ENCODE results near the gene GPR3. TPM values are rescaled to one million over a fixed set of nuclear protein-coding genes. Genes with fewer than 3 reads are reported as not detected.
"Not testable (repeated sequence)": the region's sequence is repeated elsewhere in the genome, so short reads cannot be mapped to it uniquely, and the experiment has no call there.

GPR3 gene
- total RNA-seq, 1 experiment from 2014 or later, result 6.9 TPM

DNA sequence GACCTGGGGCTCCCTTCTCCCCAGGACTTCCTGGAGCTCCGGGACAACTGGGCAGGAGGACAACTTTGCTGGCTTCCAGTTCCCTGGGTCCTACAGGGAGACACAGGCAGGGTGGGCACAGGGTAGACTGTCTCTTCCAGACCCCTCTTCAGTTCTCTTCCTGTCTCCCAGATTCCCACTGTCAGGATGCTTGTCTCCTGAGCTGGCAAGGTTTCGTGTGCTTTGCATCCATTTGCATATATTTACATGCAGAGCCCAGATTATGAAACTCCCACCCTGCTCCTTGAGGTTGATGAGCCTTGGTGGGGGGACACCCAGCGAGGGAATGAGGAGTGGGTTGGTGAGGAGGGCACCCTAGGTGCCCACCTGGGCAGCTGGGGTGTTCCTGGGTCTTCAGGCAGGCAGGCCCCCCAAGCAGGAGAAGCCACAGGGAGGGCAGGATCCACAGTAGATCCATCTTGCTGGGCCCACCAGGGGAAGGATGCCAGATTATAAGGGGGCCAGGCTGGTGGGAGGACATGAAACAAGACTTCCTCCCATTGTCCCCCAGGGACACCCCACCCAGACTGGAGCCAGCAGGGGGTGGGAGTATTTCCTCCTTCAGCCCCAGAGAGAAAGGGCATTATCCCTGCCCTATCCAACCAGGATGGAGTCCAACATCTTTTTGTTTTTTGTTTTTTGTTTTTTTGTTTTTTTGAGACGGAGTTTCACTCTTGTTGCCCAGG is 17.9 kb upstream of the GPR3 start, which contains the start of gene FCN3:
FCN3 (minus strand) TSS at position 463 of the 725 bp plus-strand sequence; CDS start at position 457, 6 bp downstream.
- in situ Hi-C loops (cut with HindIII; ENCODE audit: low sequenced_read_pairs), result no loop called here
- DNase-seq (ENCODE audit: low spot score), result no peak

GRCh38 chr1:27377760-27378495 is 14.5 kb upstream of the GPR3 start:
- no peak for DNase-seq (ENCODE audit: low spot score)
- in situ Hi-C loops (cut with HindIII; ENCODE audit: low sequenced_read_pairs), result no loop called here

GRCh38 chr1:27379564-27380122 is 12.8 kb upstream of the GPR3 start:
- DNase-seq (ENCODE audit: low spot score), result no peak
- in situ Hi-C loops (cut with HindIII; ENCODE audit: low sequenced_read_pairs), result no loop called here

DNA sequence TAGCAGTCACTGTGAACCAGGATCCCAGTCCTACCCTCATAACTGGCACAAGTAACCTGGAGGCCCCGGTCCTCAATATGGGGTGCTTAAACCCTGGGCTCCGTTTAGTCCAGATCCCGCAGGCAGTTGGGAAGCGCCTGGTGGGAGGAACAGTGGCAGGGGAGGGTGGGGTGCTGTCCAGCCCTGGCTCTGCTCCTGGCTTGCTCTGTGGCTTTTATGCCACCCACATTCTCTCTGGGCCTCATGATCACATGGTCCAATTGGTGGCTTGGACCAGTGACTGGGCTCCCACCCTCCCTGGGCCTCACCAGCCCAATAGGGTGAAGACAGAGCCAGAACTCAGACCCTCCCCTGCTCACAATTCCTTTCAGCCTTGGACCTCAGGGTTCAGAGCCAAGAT is 12.2 kb upstream of the GPR3 start:
- in situ Hi-C loops (cut with HindIII; ENCODE audit: low sequenced_read_pairs), result no loop called here
- DNase-seq (ENCODE audit: low spot score), result no peak

DNA sequence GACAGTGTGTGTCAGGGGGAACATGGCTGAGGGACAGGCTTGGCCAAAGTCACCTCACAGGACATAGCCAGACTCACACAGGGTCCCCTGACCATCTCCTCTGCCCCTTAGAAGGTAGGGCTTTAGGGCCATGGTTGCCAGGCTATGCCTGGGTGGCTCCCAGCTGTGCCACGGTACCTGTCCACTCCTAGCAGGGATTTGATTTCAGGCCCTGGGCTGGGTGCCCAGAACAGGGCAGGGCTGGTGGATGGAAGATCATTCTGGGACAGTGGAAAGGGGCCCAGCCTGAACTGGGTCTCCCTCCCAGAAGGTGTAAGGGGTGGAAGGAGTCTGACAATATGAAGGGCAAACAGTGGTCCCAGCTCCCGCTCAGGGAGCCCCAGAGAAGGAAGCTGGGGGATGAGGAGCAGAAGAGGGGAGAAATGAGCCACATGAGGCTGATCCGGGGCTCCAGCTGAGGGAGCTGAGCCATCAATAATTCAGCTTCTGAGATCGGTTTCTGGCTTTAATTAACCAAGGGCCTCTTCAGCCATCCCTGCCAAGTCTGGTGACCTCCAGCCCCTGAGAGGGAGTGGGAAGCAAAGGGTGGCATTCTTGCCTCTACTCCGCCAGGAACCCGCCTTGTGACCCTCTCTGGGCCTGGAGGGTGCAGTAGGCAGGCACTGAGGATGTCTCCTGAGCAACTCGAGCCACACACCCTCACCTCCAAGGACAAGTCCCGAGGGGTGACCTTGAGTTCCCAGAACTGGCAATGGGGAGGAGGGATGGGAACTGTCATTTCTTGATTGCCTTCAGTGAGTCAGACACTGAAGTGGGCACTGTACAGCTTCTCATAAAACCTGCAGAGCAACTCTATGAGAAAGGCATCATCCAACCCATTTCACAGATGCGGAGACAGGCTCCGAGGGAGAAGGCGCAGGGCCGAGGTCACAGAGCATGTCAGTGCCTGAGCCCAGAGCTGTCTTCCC is 11.4 kb upstream of the GPR3 start:
- DNase-seq (ENCODE audit: low spot score), result no peak
- in situ Hi-C loops (cut with HindIII; ENCODE audit: low sequenced_read_pairs), result no loop called here

DNA sequence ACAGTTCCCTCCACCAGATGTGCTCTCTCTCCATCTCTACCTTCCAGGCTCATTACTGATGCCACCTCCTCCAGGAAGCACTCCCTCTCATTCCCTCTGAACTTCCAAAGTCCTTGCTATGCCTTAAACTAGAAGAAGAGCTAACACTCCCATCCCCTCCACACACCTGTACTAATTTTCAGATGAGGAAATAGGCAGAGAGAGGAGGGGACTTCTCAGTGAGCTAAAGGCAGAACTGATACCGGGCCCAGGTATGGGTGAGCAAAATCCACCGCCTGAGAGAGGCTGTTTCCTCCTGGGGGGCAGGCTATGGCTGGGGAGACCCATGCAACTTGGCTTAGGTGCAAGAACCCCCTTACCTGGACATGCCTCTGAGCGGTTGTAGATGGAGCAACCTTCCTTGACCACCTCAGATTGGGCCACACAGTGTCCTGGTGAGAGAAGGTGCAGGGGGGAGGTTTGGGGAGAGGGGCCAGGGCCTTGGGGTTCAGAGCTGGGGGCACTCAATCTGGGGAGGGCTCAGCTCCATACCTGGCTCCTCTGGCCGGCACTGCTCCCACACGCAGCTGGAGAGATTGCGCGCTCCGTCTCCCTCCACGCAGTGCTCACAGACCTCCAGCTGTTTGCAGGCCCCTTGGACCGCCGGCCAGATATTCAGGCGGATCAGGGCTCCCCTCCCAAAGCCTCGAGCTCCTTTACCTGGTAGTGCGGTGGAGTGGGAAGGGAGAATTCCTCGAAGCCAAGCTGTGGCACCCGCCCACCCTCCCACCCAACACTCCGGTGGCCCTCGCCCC is 10.3 kb upstream of the GPR3 start:
- in situ Hi-C loops (cut with HindIII; ENCODE audit: low sequenced_read_pairs), result no loop called here
- DNase-seq (ENCODE audit: low spot score), result no peak

DNA sequence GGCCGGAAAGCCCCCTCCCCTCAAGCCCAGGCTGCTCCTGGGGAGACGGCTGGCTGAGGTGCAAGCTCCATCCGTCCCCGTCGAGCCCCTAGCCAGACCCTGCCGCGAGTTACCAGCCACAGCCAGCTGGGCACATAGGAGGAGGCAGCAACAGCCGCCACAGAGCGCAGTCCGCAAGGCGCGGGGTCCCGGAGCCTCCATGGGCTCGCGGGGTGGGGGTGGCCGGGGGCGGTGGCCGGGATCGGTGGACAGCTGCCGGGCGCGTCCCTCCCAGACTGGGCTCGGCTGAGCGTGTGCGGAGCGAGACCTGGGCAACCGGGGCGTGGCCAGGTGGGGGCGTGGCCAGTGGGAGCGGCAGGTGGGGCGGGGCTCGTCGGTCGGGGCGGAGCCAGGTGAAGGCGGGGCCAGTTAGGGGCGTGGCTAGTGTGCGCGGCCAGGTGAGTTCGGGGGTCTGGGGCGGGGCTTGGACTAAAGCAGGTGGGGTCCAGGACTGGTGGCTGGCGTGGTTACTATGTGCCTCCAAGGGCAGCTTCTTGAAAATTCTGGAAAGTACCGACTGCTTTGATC is 9.3 kb upstream of the GPR3 start, which contains the start of gene CD164L2:
CD164L2 (minus strand) TSS at position 295 of the 567 bp plus-strand sequence; CDS start at position 201, 94 bp downstream.
- DNase-seq (ENCODE audit: low spot score), result no peak
- in situ Hi-C loops (cut with HindIII; ENCODE audit: low sequenced_read_pairs), result no loop called here

DNA sequence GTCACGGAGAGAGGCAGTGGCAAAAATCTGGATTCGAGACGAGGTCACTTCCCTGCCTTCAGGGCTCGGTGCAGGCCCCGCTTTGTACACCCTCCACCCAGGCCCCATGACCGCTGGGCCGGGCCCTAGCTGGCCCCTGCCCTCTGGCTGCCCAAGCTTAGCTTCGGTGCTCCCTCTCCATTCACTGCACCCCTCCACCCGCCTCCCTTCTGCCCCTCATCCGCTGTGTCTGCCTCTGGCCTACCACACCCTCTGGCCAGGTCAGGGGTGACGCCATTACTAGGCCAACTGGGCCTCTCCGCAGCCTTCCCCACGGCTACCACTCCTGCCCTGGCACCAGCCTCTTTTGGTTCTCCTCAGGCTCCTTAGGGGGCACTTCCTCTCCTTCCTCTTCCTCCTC is 8.8 kb upstream of the GPR3 start:
- in situ Hi-C loops (cut with HindIII; ENCODE audit: low sequenced_read_pairs), result no loop called here
- DNase-seq (ENCODE audit: low spot score), result no peak

DNA sequence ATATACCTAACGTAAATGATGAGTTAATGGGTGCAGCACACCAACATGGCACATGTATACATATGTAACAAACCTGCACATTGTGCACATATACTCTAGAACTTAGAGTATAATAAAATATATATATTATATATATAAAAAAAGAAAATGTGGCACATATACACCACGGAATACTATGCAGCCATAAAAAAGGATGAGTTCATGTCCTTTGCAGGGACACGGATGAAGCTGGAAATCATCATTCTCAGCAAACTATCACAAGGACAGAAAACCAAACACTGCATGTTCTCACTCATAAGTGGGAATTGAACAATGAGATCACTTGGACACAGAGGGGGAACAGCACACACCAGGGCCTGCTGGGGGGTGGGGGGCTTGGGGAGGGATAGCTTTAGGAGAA is 7.6 kb upstream of the GPR3 start:
- in situ Hi-C loops (cut with HindIII; ENCODE audit: low sequenced_read_pairs), result not testable (repeated sequence)

DNA sequence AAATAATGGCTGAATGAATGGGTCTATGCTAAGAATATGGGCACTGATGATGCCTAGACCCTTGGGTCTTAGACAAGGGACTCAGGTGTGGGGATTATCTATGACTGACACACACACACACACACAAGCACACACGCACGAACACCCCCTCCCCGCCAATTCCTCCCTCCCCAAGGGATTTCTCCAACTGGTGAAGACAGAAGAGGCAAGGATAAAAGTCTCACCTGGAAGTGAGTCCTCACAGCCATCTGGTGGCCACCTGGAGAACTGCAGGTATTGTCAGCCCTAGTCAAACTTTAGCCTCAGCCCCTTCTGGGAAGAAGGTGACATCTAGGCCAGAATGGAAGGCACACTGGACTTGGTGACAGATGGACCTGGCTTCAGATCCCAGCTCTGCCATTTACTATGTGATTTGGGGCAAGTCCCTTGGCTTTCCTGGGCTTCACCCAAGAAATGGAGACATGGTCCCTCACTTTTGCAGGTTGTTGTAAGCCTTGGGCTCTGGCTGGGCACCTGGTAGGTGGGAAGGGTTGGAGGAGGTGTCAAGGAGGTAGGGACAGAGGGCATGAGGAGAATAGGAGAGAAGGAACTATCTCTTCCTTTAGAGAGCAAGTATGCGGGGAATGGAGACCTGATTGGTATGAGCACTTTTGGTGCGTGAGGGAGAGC is 4.0 kb upstream of the GPR3 start:
- in situ Hi-C loops (cut with HindIII; ENCODE audit: low sequenced_read_pairs), result no loop called here
- DNase-seq (ENCODE audit: low spot score), result peak; percentile 90

More for the DNA sequence above, 7.6 kb upstream of the GPR3 start:
- not testable (repeated sequence) for DNase-seq (ENCODE audit: low spot score)

GRCh38 chr1:27391511-27392095 is 819 bp upstream of the GPR3 start:
- in situ Hi-C loops (cut with HindIII; ENCODE audit: low sequenced_read_pairs), result no loop called here
- DNase-seq (ENCODE audit: low spot score), result peak; percentile 86

GRCh38 chr1:27392778-27393635 is 585 bp downstream of the GPR3 start:
- in situ Hi-C loops (cut with HindIII; ENCODE audit: low sequenced_read_pairs), result no loop called here
- DNase-seq (ENCODE audit: low spot score), result peak; percentile 20

- in situ Hi-C loops (cut with HindIII; ENCODE audit: low sequenced_read_pairs), result no loop called here
- peak; percentile 49 for DNase-seq (ENCODE audit: low spot score)
Observed at GRCh38 chr1:27393641-27394281, 1.3 kb downstream of the GPR3 start.

DNA sequence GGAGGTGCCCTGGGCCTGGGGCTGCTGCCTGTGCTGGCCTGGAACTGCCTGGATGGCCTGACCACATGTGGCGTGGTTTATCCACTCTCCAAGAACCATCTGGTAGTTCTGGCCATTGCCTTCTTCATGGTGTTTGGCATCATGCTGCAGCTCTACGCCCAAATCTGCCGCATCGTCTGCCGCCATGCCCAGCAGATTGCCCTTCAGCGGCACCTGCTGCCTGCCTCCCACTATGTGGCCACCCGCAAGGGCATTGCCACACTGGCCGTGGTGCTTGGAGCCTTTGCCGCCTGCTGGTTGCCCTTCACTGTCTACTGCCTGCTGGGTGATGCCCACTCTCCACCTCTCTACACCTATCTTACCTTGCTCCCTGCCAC is 1.8 kb downstream of the GPR3 start:
- in situ Hi-C loops (cut with HindIII; ENCODE audit: low sequenced_read_pairs), result no loop called here
- peak; percentile 55 for DNase-seq (ENCODE audit: low spot score)

DNA sequence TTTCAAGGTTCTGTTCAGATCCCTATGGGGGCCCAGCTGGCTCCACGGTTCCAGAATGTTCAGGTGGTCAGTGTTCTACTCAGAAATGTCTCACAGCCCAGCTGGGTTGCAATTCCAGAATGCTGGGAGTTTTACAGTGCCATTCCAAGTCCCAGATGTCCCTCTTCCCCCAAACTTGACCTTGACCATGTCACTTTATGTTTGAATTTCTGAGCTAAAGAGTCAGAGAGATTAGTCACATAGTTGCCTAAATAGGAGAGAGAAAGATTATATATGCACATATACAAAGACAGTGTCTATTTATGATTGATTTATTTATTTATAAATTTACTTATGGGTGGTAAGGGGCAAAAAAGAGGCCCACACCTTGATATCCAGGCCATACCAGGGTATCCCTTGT is 2.5 kb downstream of the GPR3 start:
- in situ Hi-C loops (cut with HindIII; ENCODE audit: low sequenced_read_pairs), result no loop called here

More for the DNA sequence above, 2.5 kb downstream of the GPR3 start:
- DNase-seq (ENCODE audit: low spot score), result no peak
